Hepatocyte (in vitro differentiated cells): ENCODE results near the gene GPR62. TPM values are rescaled to one million over a fixed set of nuclear protein-coding genes. Genes with fewer than 3 reads are reported as not detected.

Source experiments
- DNase-seq: peaks from one replicate; pipeline ENCODE4 v3.0.0-alpha.2; 2016; ENCODE audit warnings: low spot score
- H2AFZ ChIP-seq: fragments of 200-600 bp; sonication (generic); 2 replicates; pipeline ENCODE4 v1.6.0; 2016; ENCODE audit warnings: antibody characterized with exemption, mild to moderate bottlenecking
- H3K27ac ChIP-seq: fragments of 200-600 bp; sonication (generic); 2 replicates; pipeline ENCODE4 v1.5.1; 2016; ENCODE audit warnings: mild to moderate bottlenecking
- H3K27me3 ChIP-seq: fragments of 200-600 bp; sonication (generic); 2 replicates; pipeline ENCODE4 v1.6.1; 2016
- H3K36me3 ChIP-seq: fragments of 200-600 bp; sonication (generic); replicated peaks from 2 replicates; pipeline ENCODE4 v1.5.1; 2016; ENCODE audit warnings: low read depth; ENCODE audit not compliant: insufficient read depth
- H3K4me1 ChIP-seq: fragments of 200-600 bp; sonication (generic); 2 replicates; pipeline ENCODE4 v1.5.1; 2016; ENCODE audit warnings: mild to moderate bottlenecking, moderate library complexity; ENCODE audit not compliant: insufficient read depth
- H3K4me2 ChIP-seq: fragments of 200-600 bp; sonication (generic); 2 replicates; pipeline ENCODE4 v1.6.0; 2016
- H3K4me3 ChIP-seq: fragments of 200-600 bp; sonication (generic); 2 replicates; pipeline ENCODE4 v1.5.1; 2016; ENCODE audit warnings: mild to moderate bottlenecking
- H3K79me2 ChIP-seq: fragments of 200-600 bp; sonication (generic); 2 replicates; pipeline ENCODE4 v1.6.0; 2017; ENCODE audit warnings: mild to moderate bottlenecking
- H3K9me2 ChIP-seq: fragments of 200-600 bp; sonication (generic); replicated peaks from 2 replicates; pipeline ENCODE4 v1.6.0; 2017; ENCODE audit warnings: mild to moderate bottlenecking; ENCODE audit not compliant: insufficient read depth
- H3K9me3 ChIP-seq: fragments of 200-600 bp; sonication (generic); 2 replicates; pipeline ENCODE4 v1.5.1; 2016; ENCODE audit warnings: low read depth, mild to moderate bottlenecking
- H4K20me1 ChIP-seq: fragments of 200-600 bp; sonication (generic); 2 replicates; pipeline ENCODE4 v1.6.0; 2016; ENCODE audit warnings: mild to moderate bottlenecking; ENCODE audit not compliant: insufficient read depth, poor library complexity, severe bottlenecking
- EZH2 ChIP-seq: fragments of 200-600 bp; sonication (generic); IDR thresholded peaks from 2 replicates; pipeline ENCODE4 v1.6.1; 2016; ENCODE audit warnings: antibody characterized with exemption, mild to moderate bottlenecking, borderline replicate concordance
- EZH2phosphoT487 ChIP-seq: fragments of 200-600 bp; sonication (generic); IDR thresholded peaks from one replicate; pipeline ENCODE4 v1.6.1; 2018; ENCODE audit warnings: antibody characterized with exemption, mild to moderate bottlenecking, low read depth, moderate library complexity; ENCODE audit not compliant: unreplicated experiment, severe bottlenecking
- WGBS: methylation state at CpG from one replicate; pipeline ENCODE4 v1.1.6; 2016; ENCODE audit warnings: low lambda C conversion rate; ENCODE audit errors: missing lambda C conversion rate; 5-methylcytosine and 5-hydroxymethylcytosine counted together
- polyA plus RNA-seq: library from polyadenylated mRNA; unstranded; fragments of >200 nt; fragmentation: Nextera tagmentation; extraction: Ambion mirVana; gene quantifications from 2 replicates; pipeline ENCODE4 v1.2.1, GENCODE V29; 2016
- total RNA-seq: library from RNA; depleted of rRNA; stranded (reverse); fragments of >200 nt; gene quantifications from 2 replicates; pipeline ENCODE4 v1.2.3, GENCODE V29; 2014
- TF ChIP-seq, protein P1 (sequence below): fragments of 200-600 bp; sonication (generic); IDR thresholded peaks from 2 replicates; pipeline ENCODE4 v1.5.1; 2016; ENCODE audit warnings: antibody characterized with exemption, mild to moderate bottlenecking; ENCODE audit not compliant: poor library complexity

Gene GPR62
- total and polyA plus RNA-seq, 2 experiments from 2014 or later = 0.08 TPM; not detected in 1

DNA sequence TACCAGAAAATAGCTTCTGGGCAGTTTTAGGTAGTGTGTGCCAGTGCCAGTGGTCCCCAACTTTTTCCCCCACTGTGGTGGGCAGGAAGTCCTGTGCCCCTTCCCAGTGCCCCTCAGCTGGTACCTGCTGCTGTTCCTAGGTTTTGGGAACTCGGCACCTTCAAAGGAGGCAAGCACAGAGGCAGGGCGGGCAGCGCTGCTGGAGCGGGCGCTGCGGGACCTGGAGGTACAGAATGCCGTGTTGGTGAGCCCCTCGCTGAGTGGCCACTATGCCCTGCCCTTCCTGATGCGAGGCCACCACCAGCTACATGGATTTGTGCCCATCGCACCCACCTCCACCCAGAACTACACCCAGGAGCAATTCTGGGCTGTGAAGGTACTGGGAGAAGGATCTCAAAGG, 25.1 kb downstream of the GPR62 start:
- TF ChIP-seq, protein P1, sequence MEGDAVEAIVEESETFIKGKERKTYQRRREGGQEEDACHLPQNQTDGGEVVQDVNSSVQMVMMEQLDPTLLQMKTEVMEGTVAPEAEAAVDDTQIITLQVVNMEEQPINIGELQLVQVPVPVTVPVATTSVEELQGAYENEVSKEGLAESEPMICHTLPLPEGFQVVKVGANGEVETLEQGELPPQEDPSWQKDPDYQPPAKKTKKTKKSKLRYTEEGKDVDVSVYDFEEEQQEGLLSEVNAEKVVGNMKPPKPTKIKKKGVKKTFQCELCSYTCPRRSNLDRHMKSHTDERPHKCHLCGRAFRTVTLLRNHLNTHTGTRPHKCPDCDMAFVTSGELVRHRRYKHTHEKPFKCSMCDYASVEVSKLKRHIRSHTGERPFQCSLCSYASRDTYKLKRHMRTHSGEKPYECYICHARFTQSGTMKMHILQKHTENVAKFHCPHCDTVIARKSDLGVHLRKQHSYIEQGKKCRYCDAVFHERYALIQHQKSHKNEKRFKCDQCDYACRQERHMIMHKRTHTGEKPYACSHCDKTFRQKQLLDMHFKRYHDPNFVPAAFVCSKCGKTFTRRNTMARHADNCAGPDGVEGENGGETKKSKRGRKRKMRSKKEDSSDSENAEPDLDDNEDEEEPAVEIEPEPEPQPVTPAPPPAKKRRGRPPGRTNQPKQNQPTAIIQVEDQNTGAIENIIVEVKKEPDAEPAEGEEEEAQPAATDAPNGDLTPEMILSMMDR = no peak
- TF ChIP-seq EZH2phosphoT487 (no peak), EZH2 (no peak)
- H2AFZ ChIP-seq = no peak overlapping the region
- H3K4me2 ChIP-seq = no peak overlapping the region
- no peaks in the 10 kb centered on the region for H3K27me3 ChIP-seq
- 99% methylated on average over 10 of the region's 10 CpGs for WGBS
- H3K4me3 ChIP-seq = no peak overlapping the region
- H3K9me2 ChIP-seq = no peaks in the 10 kb centered on the region
- DNase-seq = no peak
- H3K4me1 ChIP-seq = peaks cover 31% of the 10 kb centered on the region
- no peaks in the 10 kb centered on the region for H3K9me3 ChIP-seq
- no peak overlapping the region for H3K27ac ChIP-seq
- peaks cover 23% of the 10 kb centered on the region for H3K79me2 ChIP-seq
- H4K20me1 ChIP-seq = no peaks in the 10 kb centered on the region
- no peaks in the 10 kb centered on the region for H3K36me3 ChIP-seq

GRCh38 chr3:51982352-51982837, 27.2 kb downstream of the GPR62 start:
- peak overlapping the region; percentile 29 for H2AFZ ChIP-seq
- H3K9me2 ChIP-seq = no peaks in the 10 kb centered on the region
- no peaks in the 10 kb centered on the region for H3K36me3 ChIP-seq
- H3K27me3 ChIP-seq = no peaks in the 10 kb centered on the region
- no peaks in the 10 kb centered on the region for H3K9me3 ChIP-seq
- H3K4me1 ChIP-seq = peaks cover 30% of the 10 kb centered on the region
- H3K4me3 ChIP-seq = peak overlapping the region; percentile 37
- no peak for TF ChIP-seq EZH2
- TF ChIP-seq, protein P1 = peak; percentile 52
- 10% methylated on average over 4 of the region's 4 CpGs for WGBS
- DNase-seq = peak; percentile 90
- H3K79me2 ChIP-seq = peaks cover 23% of the 10 kb centered on the region
- no peaks in the 10 kb centered on the region for H4K20me1 ChIP-seq
- peak overlapping the region; percentile 97 for H3K27ac ChIP-seq
- H3K4me2 ChIP-seq = peak overlapping the region; percentile 78

DNA sequence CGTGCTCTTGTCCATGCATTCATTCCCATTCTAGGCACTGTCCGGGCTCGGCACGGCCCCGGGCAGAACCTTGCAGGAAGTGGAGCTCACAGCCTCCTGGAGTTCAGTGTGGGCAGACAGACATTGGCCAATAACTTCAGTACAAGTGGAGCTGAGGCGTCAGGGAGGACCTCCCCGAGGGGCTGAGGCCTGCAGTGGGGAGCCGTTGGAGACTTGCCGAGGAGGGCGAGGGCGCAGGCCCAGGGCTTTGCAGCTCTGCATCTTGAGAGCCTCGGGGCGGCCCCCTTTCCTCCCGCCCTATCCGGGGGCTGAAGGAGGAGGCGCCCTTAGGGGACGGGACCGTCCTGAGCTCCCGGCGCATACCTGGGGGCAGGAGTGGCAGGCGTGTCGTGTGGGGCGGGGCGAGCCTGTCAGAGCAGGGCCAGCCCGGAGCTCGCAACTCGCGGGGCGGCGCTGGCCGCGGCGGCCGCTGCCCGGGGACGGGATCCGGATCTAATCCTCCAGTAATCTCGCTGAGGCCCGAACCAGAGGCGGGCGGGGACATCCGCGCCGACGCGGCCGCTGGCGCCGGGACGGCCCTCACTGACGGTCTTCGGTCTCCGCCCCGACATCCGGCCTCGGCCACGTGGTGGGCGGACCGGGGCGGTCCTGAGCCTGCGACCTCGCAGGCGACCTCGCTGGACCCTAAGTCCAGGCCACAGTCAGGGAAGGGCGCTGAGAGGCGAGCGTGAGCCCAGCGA, 27.8 kb downstream of the GPR62 start, which contains the start of gene ACY1:
Gene ACY1 (plus strand): TSS at position 698 of the 740 bp plus-strand sequence. CDS start 530 bp downstream, outside the sequence.
- peak within 1 kb of the TSS; percentile 97 for H3K27ac ChIP-seq
- no peaks in the 10 kb centered on the region for H3K9me3 ChIP-seq
- no peaks in the 10 kb centered on the region for H4K20me1 ChIP-seq
- H3K4me2 ChIP-seq = peak within 1 kb of the TSS; percentile 78
- no peaks in the 10 kb centered on the region for H3K9me2 ChIP-seq
- H2AFZ ChIP-seq = peak within 1 kb of the TSS; percentile 42
- H3K36me3 ChIP-seq = no peaks in the 10 kb centered on the region
- peak; percentile 95 for DNase-seq
- no peaks in the 10 kb centered on the region for H3K27me3 ChIP-seq
- TF ChIP-seq EZH2phosphoT487 = no peak
- no peak for TF ChIP-seq EZH2
- TF ChIP-seq, protein P1 = no peak
- H3K4me1 ChIP-seq = peaks cover 30% of the 10 kb centered on the region
- peaks cover 23% of the 10 kb centered on the region for H3K79me2 ChIP-seq
- H3K4me3 ChIP-seq = peak within 1 kb of the TSS; percentile 37
- under 1% methylated on average over 64 of the region's 68 CpGs for WGBS
